HG02623 (cell line): Measurements from ENCODE around the gene TBPL1.
"Not testable (repeated sequence)": the region's sequence is repeated elsewhere in the genome, so short reads cannot be mapped to it uniquely, and the experiment has no call there.

Experiments
- ATAC-seq: cut with Tn5 transposase; IDR thresholded peaks from one replicate; pipeline ENCODE4 v1.9.1; 2021; ENCODE audit warnings: moderate library complexity; ENCODE audit not compliant: unreplicated experiment

Gene TBPL1

DNA sequence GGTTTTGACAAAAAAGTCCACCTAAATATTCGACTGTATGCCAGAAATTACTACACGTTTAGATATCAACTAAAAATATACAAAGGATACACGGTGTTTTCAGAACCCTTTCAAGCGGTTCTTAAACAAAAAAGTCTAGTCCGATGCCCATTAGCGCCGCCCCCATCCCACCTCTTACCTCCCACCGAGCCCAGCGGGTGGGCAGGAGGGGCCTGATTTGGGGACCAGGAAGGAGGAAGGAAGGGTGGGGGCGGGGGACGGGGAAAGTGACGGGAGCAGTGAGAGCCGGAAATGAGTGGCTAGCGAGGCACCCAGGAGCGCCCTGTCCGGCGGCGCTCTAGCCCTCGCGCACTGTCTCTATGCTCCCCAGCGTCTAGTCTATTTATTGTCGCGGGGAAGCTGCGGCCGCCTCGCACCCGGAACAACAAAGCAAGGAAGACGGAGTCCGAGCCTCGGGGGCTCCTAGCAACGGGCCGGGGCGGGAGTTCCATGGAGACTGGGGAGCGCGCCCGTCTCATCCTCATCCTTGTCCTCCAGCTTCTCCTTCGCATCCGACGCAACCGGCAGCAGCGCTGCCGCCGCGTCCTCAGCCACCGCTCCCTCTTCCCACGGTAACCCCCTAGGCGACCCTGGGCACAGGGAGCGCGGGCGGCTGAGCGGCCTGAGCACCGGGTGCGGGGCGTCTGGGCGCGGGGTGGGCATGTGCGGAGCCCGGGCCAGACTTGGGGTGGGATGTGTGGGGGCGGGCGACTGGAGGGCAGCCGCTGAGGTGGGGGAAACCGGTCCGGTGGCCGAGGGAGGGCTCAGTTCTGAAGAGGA, at the start of gene TBPL1:
Gene TBPL1, plus strand, starts transcription at position 410 of the 819 bp plus-strand sequence. CDS start 26,902 bp downstream, outside the sequence.
- ATAC-seq = peak; percentile 90

- no peak for ATAC-seq
These were observed 49.2 kb upstream of the TBPL1 start for GRCh38 chr6:133903855-133904254.

DNA sequence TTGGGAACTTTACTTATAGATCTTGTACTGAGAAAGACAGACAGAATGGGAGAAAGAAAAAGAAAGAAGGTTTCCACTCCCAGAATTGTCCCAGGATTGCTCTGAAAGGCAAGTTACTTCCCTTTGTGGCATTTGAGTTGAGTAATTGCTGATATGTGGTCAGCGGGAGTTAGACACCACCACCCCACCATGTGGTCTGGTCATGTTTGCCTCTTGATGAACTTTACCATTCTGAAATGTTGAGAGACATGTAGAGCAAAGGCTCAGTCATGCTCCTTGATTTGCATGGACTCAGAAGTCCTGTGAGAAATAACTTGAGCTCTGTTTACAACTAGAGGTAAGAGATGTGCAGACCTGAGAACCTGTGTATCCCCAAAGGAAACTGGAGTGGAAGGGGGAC, 47.0 kb upstream of the TBPL1 start:
- ATAC-seq = no peak

GRCh38 chr6:133916650-133917151, 36.3 kb upstream of the TBPL1 start:
- ATAC-seq = peak; percentile 70

DNA sequence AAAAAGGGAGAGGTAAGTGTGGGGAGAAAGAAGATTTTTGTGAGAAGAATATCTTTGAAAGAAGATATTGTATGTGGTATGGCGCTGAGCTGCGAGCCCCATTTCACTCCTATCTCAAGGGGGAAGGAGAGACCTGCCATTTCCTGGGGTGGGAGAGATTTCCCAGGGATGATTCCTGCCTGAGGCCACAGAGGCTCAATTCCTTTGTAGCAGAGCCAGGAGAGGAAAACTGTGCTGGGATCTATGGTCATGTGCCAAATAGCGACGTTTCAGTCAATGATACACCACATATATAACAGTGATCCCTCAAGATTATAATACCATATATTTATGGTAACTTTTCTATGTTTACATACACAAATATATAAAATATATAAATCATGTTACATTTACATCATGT, 35.2 kb upstream of the TBPL1 start:
- no peak for ATAC-seq

DNA sequence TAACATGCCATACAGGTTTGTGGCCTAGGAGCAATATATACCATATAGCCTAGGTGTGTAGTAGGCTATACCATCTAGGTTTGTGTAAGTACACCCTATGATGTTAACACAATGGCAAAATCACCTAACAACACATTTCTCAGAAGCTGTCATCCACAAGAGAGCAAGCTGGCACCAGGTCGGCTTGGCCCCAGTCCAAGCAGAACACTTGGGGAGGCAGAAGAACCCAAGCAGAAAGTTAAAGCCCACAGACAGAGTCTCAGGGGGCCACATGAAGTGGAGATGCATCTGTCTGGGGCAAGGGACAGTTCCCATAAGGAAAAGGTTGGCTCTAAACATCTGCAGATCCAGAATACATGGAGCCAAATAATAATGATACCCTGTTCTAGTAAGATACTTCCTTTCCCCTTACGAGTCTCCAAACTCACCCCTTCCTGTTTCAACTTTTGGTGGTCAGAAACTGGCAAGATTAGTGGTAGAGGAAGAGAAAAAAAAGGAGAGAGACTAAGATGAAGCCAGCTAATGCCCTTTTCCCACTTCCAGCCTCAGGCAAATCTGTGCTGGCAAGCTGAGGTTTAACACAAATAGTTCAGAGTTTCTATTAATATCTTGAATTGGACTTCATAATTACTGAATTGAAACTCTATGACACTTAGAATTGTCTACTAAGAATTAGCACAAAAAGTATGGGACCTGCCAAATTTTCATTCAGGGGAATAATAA, 34.7 kb upstream of the TBPL1 start:
- ATAC-seq = no peak

GRCh38 chr6:133919362-133919761, 33.7 kb upstream of the TBPL1 start:
- ATAC-seq = no peak

- peak; percentile 62 for ATAC-seq
These were observed 31.7 kb upstream of the TBPL1 start for GRCh38 chr6:133921249-133921859.

GRCh38 chr6:133923938-133924593, 29.0 kb upstream of the TBPL1 start:
- ATAC-seq = peak; percentile 83

- ATAC-seq = not testable (repeated sequence)
These were observed 21.8 kb upstream of the TBPL1 start for GRCh38 chr6:133931221-133931620.

DNA sequence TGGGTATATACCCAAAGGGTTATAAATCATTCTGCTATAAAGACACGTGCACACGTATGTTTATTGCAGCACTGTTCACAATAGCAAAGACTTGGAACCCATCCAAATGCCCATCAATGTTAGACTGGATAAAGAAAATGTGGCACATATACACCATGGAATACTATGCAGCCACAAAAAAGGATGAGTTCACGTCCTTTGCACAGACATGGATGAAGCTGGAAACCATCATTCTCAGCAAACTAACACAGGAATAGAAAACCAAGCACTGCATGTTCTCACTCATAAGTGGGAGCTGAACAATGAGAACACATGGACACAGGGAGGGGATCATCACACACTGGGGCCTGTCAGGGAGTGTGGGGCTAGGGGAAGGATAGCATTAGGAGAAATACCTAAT, 16.7 kb upstream of the TBPL1 start:
- not testable (repeated sequence) for ATAC-seq

- no peak for ATAC-seq
These were observed 15.1 kb upstream of the TBPL1 start for GRCh38 chr6:133937909-133938308.

DNA sequence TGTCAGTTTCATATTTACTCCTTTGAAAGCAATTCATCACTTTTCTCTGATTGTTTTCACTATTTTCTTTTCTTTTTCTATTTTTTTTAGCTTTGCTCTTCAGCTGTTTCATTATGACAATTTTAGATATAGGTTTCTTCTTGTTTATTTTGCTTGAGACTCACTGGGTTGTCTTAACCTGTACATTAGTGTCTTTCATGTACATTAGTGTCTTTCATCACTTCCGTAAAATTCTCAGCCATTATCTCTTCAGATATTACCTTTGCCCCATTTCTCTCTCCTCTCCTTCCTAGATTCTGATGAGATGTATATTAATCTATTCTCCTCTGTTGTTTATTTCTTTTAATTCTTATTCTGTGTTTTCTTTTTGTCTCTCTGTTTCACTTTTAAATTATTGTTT, 14.5 kb upstream of the TBPL1 start:
- no peak for ATAC-seq

DNA sequence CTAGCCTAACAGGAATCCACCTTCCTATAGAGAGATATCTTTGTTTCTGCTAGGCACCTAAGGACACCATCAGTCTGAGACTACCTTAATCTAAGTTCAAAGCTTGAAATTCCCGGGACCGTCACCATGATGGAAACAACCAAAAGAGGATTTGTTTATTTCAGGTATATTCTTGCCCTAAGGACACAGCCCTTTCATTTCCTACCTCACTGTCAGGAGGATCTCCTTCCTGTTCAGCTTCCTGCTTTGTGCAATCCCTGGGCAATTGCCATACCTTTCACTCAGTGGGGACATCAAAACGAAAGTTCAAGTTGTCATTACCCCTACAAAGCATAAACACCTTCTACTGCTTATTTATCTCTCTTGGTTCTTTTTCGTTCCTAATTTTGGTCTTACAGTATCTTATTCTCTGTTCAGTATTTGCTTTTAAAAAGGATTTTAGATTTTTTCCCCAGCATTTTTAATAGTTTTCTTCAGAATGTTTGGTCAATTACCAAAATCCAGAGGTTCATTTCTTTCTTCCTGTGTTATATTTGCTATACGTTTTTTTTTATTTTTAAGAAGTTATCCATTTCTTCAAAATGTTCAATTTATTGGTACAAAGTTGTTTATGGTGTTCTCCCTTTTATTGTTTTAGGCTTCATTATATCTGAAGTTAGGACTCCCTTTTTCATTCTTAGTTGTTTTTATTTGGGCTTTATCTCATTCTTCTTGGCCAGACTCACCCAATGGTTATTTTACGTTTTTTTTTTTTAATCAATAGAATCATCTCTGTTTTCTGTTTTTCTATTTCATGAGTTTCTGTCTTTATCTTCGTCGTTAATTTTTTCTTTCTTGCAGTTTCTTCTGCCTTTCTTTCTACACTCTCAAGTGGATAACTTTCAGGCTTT, 13.0 kb upstream of the TBPL1 start:
- ATAC-seq = no peak

- no peak for ATAC-seq
These were observed 7.9 kb upstream of the TBPL1 start for GRCh38 chr6:133945158-133945557.

DNA sequence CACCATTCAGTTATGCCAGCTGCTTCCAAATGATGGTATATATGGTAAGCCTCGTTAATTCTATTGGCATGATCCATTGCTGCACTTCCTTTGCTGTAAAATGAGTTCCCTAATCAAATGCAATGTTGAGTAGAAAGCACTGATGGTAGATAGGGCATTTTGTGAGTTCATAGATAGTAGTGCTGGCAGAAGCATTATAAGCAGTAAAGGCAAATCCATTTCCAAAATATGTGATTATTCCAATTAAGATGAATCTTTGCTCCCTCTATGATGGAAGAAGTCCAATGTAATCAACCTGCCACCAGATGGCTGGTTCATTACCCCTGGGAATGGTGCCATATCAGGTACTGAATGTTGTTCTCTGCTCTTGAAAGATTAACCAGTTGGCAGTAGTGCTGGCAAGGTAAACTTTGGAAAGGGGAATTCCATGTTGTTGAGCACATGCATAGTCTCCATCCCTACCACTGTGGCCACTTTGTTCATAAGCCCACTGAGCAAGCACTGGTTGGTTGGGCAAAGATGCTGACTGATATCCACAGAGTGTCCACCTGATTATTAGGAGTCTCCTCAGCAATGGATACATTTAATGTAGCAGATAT, 5.6 kb upstream of the TBPL1 start:
- no peak for ATAC-seq

- no peak for ATAC-seq
These were observed 4.6 kb upstream of the TBPL1 start for GRCh38 chr6:133948472-133948871.

- ATAC-seq = no peak
These were observed 1.8 kb upstream of the TBPL1 start for GRCh38 chr6:133951227-133951626.
